ENCODE measurements around the gene KRTAP2-2.
"Not testable (repeated sequence)": the region's sequence is repeated elsewhere in the genome, so short reads cannot be mapped to it uniquely, and the experiment has no call there.

Gene KRTAP2-2

DNA sequence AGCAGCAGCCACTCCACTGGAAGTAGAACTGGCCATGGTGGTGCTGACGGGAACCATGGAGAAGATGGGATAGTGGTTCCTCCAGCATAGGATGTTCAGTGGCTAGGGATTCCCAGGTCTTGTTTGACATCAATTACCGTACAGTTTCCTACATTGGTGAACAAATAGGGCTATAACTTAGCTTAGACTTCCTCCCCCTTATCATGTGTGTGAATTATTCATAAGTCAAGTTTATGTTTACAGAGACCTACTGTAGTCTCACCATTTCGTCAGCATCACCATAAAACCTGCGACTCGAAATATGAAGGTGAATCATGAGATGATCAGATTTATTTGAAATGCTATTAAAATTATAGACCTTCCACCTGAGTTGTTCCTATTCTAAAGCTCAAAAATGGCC, 3.7 kb upstream of the KRTAP2-2 start:
- no peak overlapping the region for H2BK12ac ChIP-seq (ENCODE audit: low read length)
- H2AFZ ChIP-seq (ENCODE audit: insufficient read depth, low read length, poor library complexity) = no peak overlapping the region
- no peak overlapping the region for H3K14ac ChIP-seq (ENCODE audit: low read length)
- DNase-seq = no peak
- no peaks in the 10 kb centered on the region for H3K36me3 ChIP-seq (ENCODE audit: control insufficient read depth in 1 of 2, insufficient read depth in 2 of 2, low read length in 2 of 2)
- H3K79me2 ChIP-seq (ENCODE audit: control insufficient read depth, insufficient read depth, low read length, poor library complexity) = no peaks in the 10 kb centered on the region
- H2BK5ac ChIP-seq (ENCODE audit: low read depth, low read length, poor library complexity) = no peak overlapping the region
- no peaks in the 10 kb centered on the region for H3K79me1 ChIP-seq (ENCODE audit: low read length)
- no peak overlapping the region for H3K4me3 ChIP-seq (ENCODE audit: low read depth, low read length)
- H3K9me3 ChIP-seq (ENCODE audit: insufficient read depth, low read depth, low read length) = no peaks in the 10 kb centered on the region
- no peak overlapping the region for H2BK120ac ChIP-seq (ENCODE audit: insufficient read depth, low read length, poor library complexity)
- no peak overlapping the region for H4K8ac ChIP-seq (ENCODE audit: low read depth, low read length)
- H3K27me3 ChIP-seq (ENCODE audit: insufficient read depth, low read length) = no peaks in the 10 kb centered on the region
- no peak overlapping the region for H3K27ac ChIP-seq (ENCODE audit: low read depth, low read length)
- no peak overlapping the region for H3K4me2 ChIP-seq (ENCODE audit: low read length)
- no peak overlapping the region for H2AK5ac ChIP-seq (ENCODE audit: low read length)
- H3K4ac ChIP-seq (ENCODE audit: low read depth, low read length) = no peak overlapping the region
- H4K91ac ChIP-seq (ENCODE audit: low read depth, low read length) = no peak overlapping the region
- no CpG with 5 or more reads among the region's 5 CpGs for WGBS (ENCODE audit: extremely low coverage, insufficient coverage, insufficient read length)
- no peak overlapping the region for H4K12ac ChIP-seq (ENCODE audit: low read depth, low read length)
- H3K4me1 ChIP-seq (ENCODE audit: control insufficient read depth in 1 of 2, insufficient read depth in 2 of 2, low read length in 2 of 2) = peaks cover 3 to 6% of the 10 kb centered on the region in 2 experiments
- no peak overlapping the region for H3K18ac ChIP-seq (ENCODE audit: low read length)
- H3K9ac ChIP-seq (ENCODE audit: low read length) = no peak overlapping the region
- H3K23ac ChIP-seq (ENCODE audit: low read length) = no peak overlapping the region

DNA sequence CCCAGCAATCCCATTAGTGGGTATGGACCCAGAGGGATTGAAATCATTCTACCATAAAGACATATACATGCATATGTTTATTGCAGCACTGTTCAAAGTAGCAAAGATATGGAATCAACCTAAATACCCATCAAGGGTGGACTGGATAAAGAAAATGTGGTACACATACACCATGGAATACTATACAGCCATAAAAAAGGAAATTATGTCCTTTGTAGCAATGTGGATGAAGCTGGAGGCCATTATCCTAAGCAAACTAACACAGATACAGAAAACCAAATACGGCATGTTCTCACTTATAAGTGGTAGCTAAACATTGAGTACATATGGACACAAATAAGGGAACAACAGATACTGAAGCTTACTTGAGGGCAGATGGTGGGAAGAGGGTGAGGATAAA, 2.5 kb upstream of the KRTAP2-2 start:
- H2BK12ac ChIP-seq (ENCODE audit: low read length) = no peak overlapping the region
- no peak overlapping the region for H3K4me2 ChIP-seq (ENCODE audit: low read length)
- no peak overlapping the region for H4K8ac ChIP-seq (ENCODE audit: low read depth, low read length)
- H4K12ac ChIP-seq (ENCODE audit: low read depth, low read length) = no peak overlapping the region
- no peak overlapping the region for H3K4ac ChIP-seq (ENCODE audit: low read depth, low read length)
- H2BK5ac ChIP-seq (ENCODE audit: low read depth, low read length, poor library complexity) = no peak overlapping the region
- H3K36me3 ChIP-seq (ENCODE audit: control insufficient read depth in 1 of 2, insufficient read depth in 2 of 2, low read length in 2 of 2) = no peaks in the 10 kb centered on the region
- H3K4me1 ChIP-seq (ENCODE audit: control insufficient read depth in 1 of 2, insufficient read depth in 2 of 2, low read length in 2 of 2) = peaks cover 3 to 6% of the 10 kb centered on the region in 2 experiments
- no peak overlapping the region for H2AFZ ChIP-seq (ENCODE audit: insufficient read depth, low read length, poor library complexity)
- no peaks in the 10 kb centered on the region for H3K27me3 ChIP-seq (ENCODE audit: insufficient read depth, low read length)
- H3K9me3 ChIP-seq (ENCODE audit: insufficient read depth, low read depth, low read length) = no peaks in the 10 kb centered on the region
- no peaks in the 10 kb centered on the region for H3K79me2 ChIP-seq (ENCODE audit: control insufficient read depth, insufficient read depth, low read length, poor library complexity)
- no peak overlapping the region for H3K18ac ChIP-seq (ENCODE audit: low read length)
- H3K14ac ChIP-seq (ENCODE audit: low read length) = no peak overlapping the region
- H2BK120ac ChIP-seq (ENCODE audit: insufficient read depth, low read length, poor library complexity) = no peak overlapping the region
- no peak overlapping the region for H4K91ac ChIP-seq (ENCODE audit: low read depth, low read length)
- no peak overlapping the region for H3K27ac ChIP-seq (ENCODE audit: low read depth, low read length)
- no peak overlapping the region for H3K23ac ChIP-seq (ENCODE audit: low read length)
- no peak for DNase-seq
- no peaks in the 10 kb centered on the region for H3K79me1 ChIP-seq (ENCODE audit: low read length)
- no peak overlapping the region for H3K9ac ChIP-seq (ENCODE audit: low read length)
- no peak overlapping the region for H2AK5ac ChIP-seq (ENCODE audit: low read length)
- WGBS (ENCODE audit: extremely low coverage, insufficient coverage, insufficient read length) = no CpG with 5 or more reads among the region's 1 CpG
- H3K4me3 ChIP-seq (ENCODE audit: low read depth, low read length) = no peak overlapping the region

DNA sequence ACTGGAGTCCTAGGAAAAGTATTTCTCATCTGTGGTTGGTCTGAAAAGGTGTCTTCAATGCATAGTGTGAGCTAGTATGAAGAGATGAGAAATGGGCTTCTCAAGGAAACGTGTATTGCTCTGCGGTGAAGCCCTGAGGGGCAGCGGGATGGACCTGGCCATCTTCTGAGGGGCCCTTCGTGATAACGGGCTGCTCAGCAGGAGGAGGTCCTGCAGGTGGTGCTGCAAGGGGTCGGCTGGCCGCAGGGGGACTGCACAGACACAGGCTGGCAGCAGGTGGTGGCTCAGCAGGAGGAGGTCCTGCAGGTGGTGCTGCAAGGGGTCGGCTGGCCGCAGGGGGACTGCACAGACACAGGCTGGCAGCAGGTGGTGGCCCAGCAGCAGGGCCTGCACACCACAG, 474 bp downstream of the KRTAP2-2 start:
- not testable (repeated sequence) for H2BK5ac ChIP-seq (ENCODE audit: low read depth, low read length, poor library complexity); H2AFZ ChIP-seq (ENCODE audit: insufficient read depth, low read length, poor library complexity); H3K4ac ChIP-seq (ENCODE audit: low read depth, low read length); H3K27me3 ChIP-seq (ENCODE audit: insufficient read depth, low read length); H3K4me2 ChIP-seq (ENCODE audit: low read length); H4K8ac ChIP-seq (ENCODE audit: low read depth, low read length); H3K4me3 ChIP-seq (ENCODE audit: low read depth, low read length); H3K36me3 ChIP-seq (ENCODE audit: control insufficient read depth in 1 of 2, insufficient read depth in 2 of 2, low read length in 2 of 2); H3K4me1 ChIP-seq (ENCODE audit: control insufficient read depth in 1 of 2, insufficient read depth in 2 of 2, low read length in 2 of 2); H2BK12ac ChIP-seq (ENCODE audit: low read length); H3K9me3 ChIP-seq (ENCODE audit: insufficient read depth, low read depth, low read length); H3K79me2 ChIP-seq (ENCODE audit: control insufficient read depth, insufficient read depth, low read length, poor library complexity); H3K18ac ChIP-seq (ENCODE audit: low read length); H4K12ac ChIP-seq (ENCODE audit: low read depth, low read length); H3K9ac ChIP-seq (ENCODE audit: low read length); H2BK120ac ChIP-seq (ENCODE audit: insufficient read depth, low read length, poor library complexity); H3K79me1 ChIP-seq (ENCODE audit: low read length); H3K14ac ChIP-seq (ENCODE audit: low read length); H4K91ac ChIP-seq (ENCODE audit: low read depth, low read length); DNase-seq; H3K23ac ChIP-seq (ENCODE audit: low read length); H2AK5ac ChIP-seq (ENCODE audit: low read length); H3K27ac ChIP-seq (ENCODE audit: low read depth, low read length)
- WGBS (ENCODE audit: extremely low coverage, insufficient coverage, insufficient read length) = no CpG with 5 or more reads among the region's 9 CpGs

DNA sequence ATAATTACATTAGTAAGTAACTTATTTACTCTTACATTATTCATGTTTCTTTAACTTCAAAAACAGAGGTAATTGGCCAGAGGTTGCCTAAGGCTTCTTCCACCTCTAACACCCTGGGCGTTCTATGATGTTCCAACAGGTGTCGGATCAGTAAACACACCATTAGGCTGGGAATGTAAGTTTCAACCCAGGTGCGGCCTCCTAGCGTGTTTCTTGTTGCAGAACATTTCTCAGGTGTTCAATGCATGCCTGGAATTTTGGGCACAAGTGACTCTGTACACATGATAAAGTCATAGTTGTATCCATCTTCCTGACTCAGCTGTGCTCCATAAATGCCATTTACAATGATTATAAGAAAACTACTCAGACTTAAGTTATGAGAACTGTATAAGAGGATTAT, 1.0 kb downstream of the KRTAP2-2 start:
- Histone ChIP-seq H3K14ac (ENCODE audit: low read length) (no peak overlapping the region), H3K4ac (ENCODE audit: low read depth, low read length) (no peak overlapping the region), H3K79me1 (ENCODE audit: low read length) (no peaks in the 10 kb centered on the region), H4K12ac (ENCODE audit: low read depth, low read length) (no peak overlapping the region), H3K9me3 (ENCODE audit: insufficient read depth, low read depth, low read length) (no peaks in the 10 kb centered on the region), H4K91ac (ENCODE audit: low read depth, low read length) (no peak overlapping the region), H4K8ac (ENCODE audit: low read depth, low read length) (no peak overlapping the region), H2BK5ac (ENCODE audit: low read depth, low read length, poor library complexity) (no peak overlapping the region), H2BK12ac (ENCODE audit: low read length) (no peak overlapping the region), H3K4me3 (ENCODE audit: low read depth, low read length) (no peak overlapping the region), H3K4me1 (ENCODE audit: control insufficient read depth in 1 of 2, insufficient read depth in 2 of 2, low read length in 2 of 2) (peaks cover 0 to 2% of the 10 kb centered on the region in 2 experiments), H3K27ac (ENCODE audit: low read depth, low read length) (no peak overlapping the region), H3K36me3 (ENCODE audit: control insufficient read depth in 1 of 2, insufficient read depth in 2 of 2, low read length in 2 of 2) (no peaks in the 10 kb centered on the region), H3K18ac (ENCODE audit: low read length) (no peak overlapping the region), H2AK5ac (ENCODE audit: low read length) (no peak overlapping the region), H3K79me2 (ENCODE audit: control insufficient read depth, insufficient read depth, low read length, poor library complexity) (no peaks in the 10 kb centered on the region), H3K23ac (ENCODE audit: low read length) (no peak overlapping the region), H3K9ac (ENCODE audit: low read length) (no peak overlapping the region), H3K4me2 (ENCODE audit: low read length) (no peak overlapping the region), H2BK120ac (ENCODE audit: insufficient read depth, low read length, poor library complexity) (no peak overlapping the region), H3K27me3 (ENCODE audit: insufficient read depth, low read length) (no peaks in the 10 kb centered on the region), H2AFZ (ENCODE audit: insufficient read depth, low read length, poor library complexity) (no peak overlapping the region)
- WGBS (ENCODE audit: extremely low coverage, insufficient coverage, insufficient read length) = no CpG with 5 or more reads among the region's 4 CpGs
- peak; percentile 66 to 82 for DNase-seq
